ENCODE measurements around the gene CLEC10A.
"Not testable (repeated sequence)": the region's sequence is repeated elsewhere in the genome, so short reads cannot be mapped to it uniquely, and the experiment has no call there.

The CLEC10A gene

DNA sequence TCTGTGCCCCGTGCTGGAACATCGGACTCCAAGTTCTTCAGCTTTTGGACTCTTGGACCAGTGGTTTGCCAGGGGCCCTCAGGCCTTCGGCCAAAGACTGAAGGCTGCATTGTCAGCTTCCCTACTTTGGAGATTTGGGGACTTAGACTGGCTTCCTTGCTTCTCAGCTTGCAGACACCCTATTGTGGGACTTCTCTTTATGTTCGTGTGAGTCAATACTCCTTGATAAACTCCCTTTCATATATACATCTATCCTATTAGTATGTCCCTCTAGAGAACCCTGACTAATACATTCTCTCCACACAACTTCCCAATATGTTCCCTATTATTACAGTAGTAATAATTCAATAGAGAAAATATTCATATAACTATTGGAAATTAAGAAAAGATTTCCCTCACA is 43.8 kb upstream of the CLEC10A start:
- H3K27me3 ChIP-seq (ENCODE audit: insufficient read depth, low read depth, severe bottlenecking), result no peaks in the 10 kb centered on the region
- H3K9me3 ChIP-seq (ENCODE audit: severe bottlenecking), result no peaks in the 10 kb centered on the region
- TF ChIP-seq, protein P1, sequence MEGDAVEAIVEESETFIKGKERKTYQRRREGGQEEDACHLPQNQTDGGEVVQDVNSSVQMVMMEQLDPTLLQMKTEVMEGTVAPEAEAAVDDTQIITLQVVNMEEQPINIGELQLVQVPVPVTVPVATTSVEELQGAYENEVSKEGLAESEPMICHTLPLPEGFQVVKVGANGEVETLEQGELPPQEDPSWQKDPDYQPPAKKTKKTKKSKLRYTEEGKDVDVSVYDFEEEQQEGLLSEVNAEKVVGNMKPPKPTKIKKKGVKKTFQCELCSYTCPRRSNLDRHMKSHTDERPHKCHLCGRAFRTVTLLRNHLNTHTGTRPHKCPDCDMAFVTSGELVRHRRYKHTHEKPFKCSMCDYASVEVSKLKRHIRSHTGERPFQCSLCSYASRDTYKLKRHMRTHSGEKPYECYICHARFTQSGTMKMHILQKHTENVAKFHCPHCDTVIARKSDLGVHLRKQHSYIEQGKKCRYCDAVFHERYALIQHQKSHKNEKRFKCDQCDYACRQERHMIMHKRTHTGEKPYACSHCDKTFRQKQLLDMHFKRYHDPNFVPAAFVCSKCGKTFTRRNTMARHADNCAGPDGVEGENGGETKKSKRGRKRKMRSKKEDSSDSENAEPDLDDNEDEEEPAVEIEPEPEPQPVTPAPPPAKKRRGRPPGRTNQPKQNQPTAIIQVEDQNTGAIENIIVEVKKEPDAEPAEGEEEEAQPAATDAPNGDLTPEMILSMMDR (IDR thresholded peaks at IDR 0.05; ENCODE audit: low read depth, low read length), result no peak
- no peak overlapping the region for H3K27ac ChIP-seq
- no peak for DNase-seq
- no peak overlapping the region for H3K4me3 ChIP-seq (ENCODE audit: low read depth, low read length)
- no peaks in the 10 kb centered on the region for H3K36me3 ChIP-seq

DNA sequence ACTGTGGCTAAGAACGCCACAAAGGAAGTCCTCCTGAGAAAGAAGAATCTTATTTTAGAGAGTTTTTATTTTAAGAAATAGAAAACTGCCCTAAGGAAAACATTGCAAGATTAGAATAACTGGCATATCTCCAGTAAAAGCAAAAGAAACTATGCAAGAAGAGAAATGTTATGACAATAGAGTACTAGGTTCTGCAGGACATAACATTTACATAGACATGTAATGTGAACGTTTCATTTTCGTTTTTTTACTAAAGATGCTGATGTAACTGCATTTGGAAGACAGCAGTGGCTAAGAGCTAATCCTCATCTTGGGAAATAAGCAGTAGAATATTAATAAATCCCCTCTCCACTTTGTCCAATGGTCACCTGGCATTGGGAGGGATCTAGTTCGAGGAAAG is 42.3 kb upstream of the CLEC10A start:
- H3K36me3 ChIP-seq, result no peaks in the 10 kb centered on the region
- TF ChIP-seq, protein P1 (IDR thresholded peaks at IDR 0.05; ENCODE audit: low read depth, low read length), result no peak
- no peak for DNase-seq
- H3K27ac ChIP-seq, result no peak overlapping the region
- no peak overlapping the region for H3K4me3 ChIP-seq (ENCODE audit: low read depth, low read length)
- no peaks in the 10 kb centered on the region for H3K9me3 ChIP-seq (ENCODE audit: severe bottlenecking)
- no peaks in the 10 kb centered on the region for H3K27me3 ChIP-seq (ENCODE audit: insufficient read depth, low read depth, severe bottlenecking)

DNA sequence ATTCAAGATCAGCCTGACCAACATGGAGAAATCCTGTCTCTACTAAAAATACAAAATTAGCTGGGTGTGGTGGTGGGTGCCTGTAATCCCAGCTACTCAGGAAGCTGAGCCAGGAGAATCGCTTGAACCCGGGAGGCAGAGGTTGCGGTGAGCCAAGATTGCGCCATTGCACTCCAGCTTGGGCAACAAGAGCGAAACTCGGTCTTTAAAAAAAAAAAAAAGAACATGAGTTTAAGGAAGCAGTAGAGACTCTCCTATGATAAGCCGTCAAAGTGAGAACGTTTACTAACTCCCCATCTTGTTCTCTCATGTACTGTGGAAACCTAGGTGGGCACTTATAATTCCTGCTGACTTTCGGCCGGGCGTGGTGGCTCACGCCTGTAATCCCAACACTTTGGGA is 40.6 kb upstream of the CLEC10A start:
- not testable (repeated sequence) for H3K36me3 ChIP-seq; H3K9me3 ChIP-seq (ENCODE audit: severe bottlenecking); H3K27ac ChIP-seq; DNase-seq; H3K4me3 ChIP-seq (ENCODE audit: low read depth, low read length); H3K27me3 ChIP-seq (ENCODE audit: insufficient read depth, low read depth, severe bottlenecking)

- H3K27me3 ChIP-seq (ENCODE audit: insufficient read depth, low read depth, severe bottlenecking), result no peaks in the 10 kb centered on the region
- H3K4me3 ChIP-seq (ENCODE audit: low read depth, low read length), result no peak overlapping the region
- H3K36me3 ChIP-seq, result no peaks in the 10 kb centered on the region
- H3K9me3 ChIP-seq (ENCODE audit: severe bottlenecking), result no peaks in the 10 kb centered on the region
- TF ChIP-seq, protein P1 (IDR thresholded peaks at IDR 0.05; ENCODE audit: low read depth, low read length), result no peak
- no peak overlapping the region for H3K27ac ChIP-seq
- no peak for DNase-seq
These were observed 40.1 kb upstream of the CLEC10A start for GRCh38 chr17:7120123-7120522.

- no peak overlapping the region for H3K27ac ChIP-seq
- DNase-seq, result peak; percentile 48
- TF ChIP-seq, protein P1 (IDR thresholded peaks at IDR 0.05; ENCODE audit: low read depth, low read length), result no peak
- no peaks in the 10 kb centered on the region for H3K9me3 ChIP-seq (ENCODE audit: severe bottlenecking)
- H3K36me3 ChIP-seq, result no peaks in the 10 kb centered on the region
- H3K27me3 ChIP-seq (ENCODE audit: insufficient read depth, low read depth, severe bottlenecking), result no peaks in the 10 kb centered on the region
- H3K4me3 ChIP-seq (ENCODE audit: low read depth, low read length), result no peak overlapping the region
These were observed 39.3 kb upstream of the CLEC10A start for GRCh38 chr17:7119314-7119713.

GRCh38 chr17:7114875-7115614 is 35.0 kb upstream of the CLEC10A start:
- Histone ChIP-seq H3K4me3 (ENCODE audit: low read depth, low read length) (no peak overlapping the region), H3K27ac (no peak overlapping the region)

More at GRCh38 chr17:7114875-7115614, 35.0 kb upstream of the CLEC10A start:
- TF ChIP-seq, protein P1 (IDR thresholded peaks at IDR 0.05; ENCODE audit: low read depth, low read length), result no peak
- DNase-seq, result no peak
- Histone ChIP-seq H3K36me3 (no peaks in the 10 kb centered on the region), H3K27me3 (ENCODE audit: insufficient read depth, low read depth, severe bottlenecking) (no peaks in the 10 kb centered on the region), H3K9me3 (ENCODE audit: severe bottlenecking) (no peaks in the 10 kb centered on the region)

Data from WERI-Rb-1 (cell line).